ENCODE measurements around the gene SRR.

DNA sequence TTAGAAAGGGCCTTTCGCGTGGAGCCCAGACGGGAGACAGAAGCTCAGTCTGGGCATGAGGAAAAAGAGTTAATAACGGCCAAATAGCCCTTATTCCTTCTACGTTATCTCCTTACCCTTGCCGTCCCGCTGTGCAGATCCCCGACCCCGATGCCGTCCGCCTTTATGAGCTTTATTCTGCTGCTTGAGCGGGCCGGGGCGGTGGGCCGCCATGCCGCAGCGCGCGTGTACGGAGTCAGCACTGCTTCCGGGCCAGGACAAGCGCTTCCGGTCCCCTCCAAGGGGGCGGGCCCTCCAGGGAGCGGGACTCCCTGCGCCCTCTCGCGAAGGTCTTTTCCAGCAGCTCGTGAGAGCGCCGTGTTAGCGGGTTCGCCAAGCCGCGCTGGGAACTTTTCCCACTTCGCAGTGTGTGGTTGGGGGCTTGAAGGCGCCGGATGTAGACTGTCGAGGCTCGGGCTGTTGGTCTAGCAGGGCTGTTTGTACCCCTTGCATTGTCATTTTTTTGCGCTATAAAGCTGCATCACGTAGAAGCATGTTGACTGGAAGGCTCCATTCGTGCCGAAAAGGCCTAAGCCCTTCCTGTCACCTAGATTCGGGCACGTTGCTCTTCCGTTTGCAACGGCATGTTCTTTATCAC is 32.6 kb downstream of the SRR start, which contains the start of gene TSR1:
- TF ChIP-seq HDAC2 (IDR thresholded peaks at IDR 0.05) (peak; percentile 95), NR2C2 (IDR thresholded peaks at IDR 0.05; ENCODE audit: borderline replicate concordance, control insufficient read depth, insufficient read length, low read depth) (peak; percentile 41), POLR2A (IDR thresholded peaks at IDR 0.05; ENCODE audit: low read depth, low read length) (peak; percentile 94), CTCF (IDR thresholded peaks at IDR 0.05 in 2 of 3, conservative IDR thresholded peaks at IDR 0.05 in 1 of 3; ENCODE audit: control insufficient read depth in 2 of 3, extremely low read depth in 1 of 3, insufficient read depth in 1 of 3, low read depth in 3 of 3, low read length in 3 of 3) (peak in 2 of 3 experiments; percentile 29 to 45; a peak in 2 of 6 replicates), SIN3A (IDR thresholded peaks at IDR 0.05; ENCODE audit: low read depth, low read length) (peak; percentile 90), CREB1 (IDR thresholded peaks at IDR 0.05; ENCODE audit: low read depth) (peak; percentile 63), NFYB (IDR thresholded peaks at IDR 0.05; ENCODE audit: insufficient read depth, low read depth, low read length) (no peak), ATF7 (IDR thresholded peaks at IDR 0.05; ENCODE audit: low read depth) (0 out of 2 replicates have a peak, but pooled peaks have one; percentile 34), NRF1 (conservative IDR thresholded peaks at IDR 0.05; ENCODE audit: low read depth, low read length) (no peak)
- TF ChIP-seq, protein P1, sequence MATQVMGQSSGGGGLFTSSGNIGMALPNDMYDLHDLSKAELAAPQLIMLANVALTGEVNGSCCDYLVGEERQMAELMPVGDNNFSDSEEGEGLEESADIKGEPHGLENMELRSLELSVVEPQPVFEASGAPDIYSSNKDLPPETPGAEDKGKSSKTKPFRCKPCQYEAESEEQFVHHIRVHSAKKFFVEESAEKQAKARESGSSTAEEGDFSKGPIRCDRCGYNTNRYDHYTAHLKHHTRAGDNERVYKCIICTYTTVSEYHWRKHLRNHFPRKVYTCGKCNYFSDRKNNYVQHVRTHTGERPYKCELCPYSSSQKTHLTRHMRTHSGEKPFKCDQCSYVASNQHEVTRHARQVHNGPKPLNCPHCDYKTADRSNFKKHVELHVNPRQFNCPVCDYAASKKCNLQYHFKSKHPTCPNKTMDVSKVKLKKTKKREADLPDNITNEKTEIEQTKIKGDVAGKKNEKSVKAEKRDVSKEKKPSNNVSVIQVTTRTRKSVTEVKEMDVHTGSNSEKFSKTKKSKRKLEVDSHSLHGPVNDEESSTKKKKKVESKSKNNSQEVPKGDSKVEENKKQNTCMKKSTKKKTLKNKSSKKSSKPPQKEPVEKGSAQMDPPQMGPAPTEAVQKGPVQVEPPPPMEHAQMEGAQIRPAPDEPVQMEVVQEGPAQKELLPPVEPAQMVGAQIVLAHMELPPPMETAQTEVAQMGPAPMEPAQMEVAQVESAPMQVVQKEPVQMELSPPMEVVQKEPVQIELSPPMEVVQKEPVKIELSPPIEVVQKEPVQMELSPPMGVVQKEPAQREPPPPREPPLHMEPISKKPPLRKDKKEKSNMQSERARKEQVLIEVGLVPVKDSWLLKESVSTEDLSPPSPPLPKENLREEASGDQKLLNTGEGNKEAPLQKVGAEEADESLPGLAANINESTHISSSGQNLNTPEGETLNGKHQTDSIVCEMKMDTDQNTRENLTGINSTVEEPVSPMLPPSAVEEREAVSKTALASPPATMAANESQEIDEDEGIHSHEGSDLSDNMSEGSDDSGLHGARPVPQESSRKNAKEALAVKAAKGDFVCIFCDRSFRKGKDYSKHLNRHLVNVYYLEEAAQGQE (IDR thresholded peaks at IDR 0.05; ENCODE audit: low read depth, low read length), result 0 out of 2 replicates have a peak, but pooled peaks have one; percentile 33
- TF ChIP-seq, protein P2, sequence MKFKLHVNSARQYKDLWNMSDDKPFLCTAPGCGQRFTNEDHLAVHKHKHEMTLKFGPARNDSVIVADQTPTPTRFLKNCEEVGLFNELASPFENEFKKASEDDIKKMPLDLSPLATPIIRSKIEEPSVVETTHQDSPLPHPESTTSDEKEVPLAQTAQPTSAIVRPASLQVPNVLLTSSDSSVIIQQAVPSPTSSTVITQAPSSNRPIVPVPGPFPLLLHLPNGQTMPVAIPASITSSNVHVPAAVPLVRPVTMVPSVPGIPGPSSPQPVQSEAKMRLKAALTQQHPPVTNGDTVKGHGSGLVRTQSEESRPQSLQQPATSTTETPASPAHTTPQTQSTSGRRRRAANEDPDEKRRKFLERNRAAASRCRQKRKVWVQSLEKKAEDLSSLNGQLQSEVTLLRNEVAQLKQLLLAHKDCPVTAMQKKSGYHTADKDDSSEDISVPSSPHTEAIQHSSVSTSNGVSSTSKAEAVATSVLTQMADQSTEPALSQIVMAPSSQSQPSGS (IDR thresholded peaks at IDR 0.05; ENCODE audit: low read length), result no peak
- TF ChIP-seq, protein P3, sequence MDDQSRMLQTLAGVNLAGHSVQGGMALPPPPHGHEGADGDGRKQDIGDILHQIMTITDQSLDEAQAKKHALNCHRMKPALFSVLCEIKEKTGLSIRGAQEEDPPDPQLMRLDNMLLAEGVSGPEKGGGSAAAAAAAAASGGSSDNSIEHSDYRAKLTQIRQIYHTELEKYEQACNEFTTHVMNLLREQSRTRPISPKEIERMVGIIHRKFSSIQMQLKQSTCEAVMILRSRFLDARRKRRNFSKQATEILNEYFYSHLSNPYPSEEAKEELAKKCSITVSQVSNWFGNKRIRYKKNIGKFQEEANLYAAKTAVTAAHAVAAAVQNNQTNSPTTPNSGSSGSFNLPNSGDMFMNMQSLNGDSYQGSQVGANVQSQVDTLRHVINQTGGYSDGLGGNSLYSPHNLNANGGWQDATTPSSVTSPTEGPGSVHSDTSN (IDR thresholded peaks at IDR 0.05; ENCODE audit: insufficient replicate concordance, low read depth, low read length), result no peak
